GM19238 (cell line): ENCODE data around the gene PKD2.
A peak's percentile ranks its signal among the peaks of the same experiment; 100 is the strongest.

Experiments
- DNase-seq: peaks from one replicate; pipeline ENCODE4 v3.0.0; 2011; ENCODE audit warnings: low spot score; ENCODE audit not compliant: insufficient read length

Gene PKD2

DNA sequence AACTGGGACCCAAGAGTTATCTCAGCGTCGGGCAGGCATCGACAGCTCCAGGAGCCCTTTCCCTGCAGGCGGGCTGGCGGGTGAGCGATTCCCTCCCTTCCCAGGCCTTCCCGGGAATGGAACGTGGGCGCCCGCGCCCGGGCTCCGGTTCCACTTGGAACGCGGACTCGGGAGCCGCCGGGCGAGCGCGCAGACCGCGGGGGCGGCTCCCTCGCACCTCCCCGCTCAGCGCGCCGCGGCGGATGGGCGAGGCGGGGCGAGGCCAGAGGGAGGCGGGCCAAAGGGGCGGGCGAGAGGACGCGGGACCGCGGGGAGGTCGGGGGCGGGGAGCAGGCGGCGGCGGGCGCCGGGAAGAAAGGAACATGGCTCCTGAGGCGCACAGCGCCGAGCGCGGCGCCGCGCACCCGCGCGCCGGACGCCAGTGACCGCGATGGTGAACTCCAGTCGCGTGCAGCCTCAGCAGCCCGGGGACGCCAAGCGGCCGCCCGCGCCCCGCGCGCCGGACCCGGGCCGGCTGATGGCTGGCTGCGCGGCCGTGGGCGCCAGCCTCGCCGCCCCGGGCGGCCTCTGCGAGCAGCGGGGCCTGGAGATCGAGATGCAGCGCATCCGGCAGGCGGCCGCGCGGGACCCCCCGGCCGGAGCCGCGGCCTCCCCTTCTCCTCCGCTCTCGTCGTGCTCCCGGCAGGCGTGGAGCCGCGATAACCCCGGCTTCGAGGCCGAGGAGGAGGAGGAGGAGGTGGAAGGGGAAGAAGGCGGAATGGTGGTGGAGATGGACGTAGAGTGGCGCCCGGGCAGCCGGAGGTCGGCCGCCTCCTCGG lies at the start of gene PKD2:
PKD2 (plus strand) TSS at position 332 of the 818 bp plus-strand sequence; CDS start at position 431, 99 bp downstream.
- DNase-seq, result peak; percentile 78

DNA sequence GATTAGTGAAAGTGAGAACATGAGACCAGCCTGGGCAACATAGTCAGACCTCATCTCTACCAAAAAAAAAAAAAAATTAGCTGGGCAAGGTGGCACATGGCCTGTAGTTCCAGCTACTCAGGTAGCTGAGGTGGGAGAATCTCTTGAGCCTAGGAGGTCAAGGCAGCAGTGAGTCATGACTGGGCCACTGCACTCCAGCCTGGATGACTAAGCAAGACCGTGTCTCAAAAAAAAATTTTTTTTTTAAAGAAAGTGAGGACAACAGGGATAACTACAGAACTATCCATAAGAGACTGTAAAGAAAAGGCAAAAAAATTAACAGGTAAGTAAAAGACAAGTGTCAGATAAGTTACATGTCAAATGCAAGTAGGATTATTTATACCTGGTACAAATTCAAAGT lies 45.4 kb upstream of the PKD2 start:
- DNase-seq, result no peak

DNA sequence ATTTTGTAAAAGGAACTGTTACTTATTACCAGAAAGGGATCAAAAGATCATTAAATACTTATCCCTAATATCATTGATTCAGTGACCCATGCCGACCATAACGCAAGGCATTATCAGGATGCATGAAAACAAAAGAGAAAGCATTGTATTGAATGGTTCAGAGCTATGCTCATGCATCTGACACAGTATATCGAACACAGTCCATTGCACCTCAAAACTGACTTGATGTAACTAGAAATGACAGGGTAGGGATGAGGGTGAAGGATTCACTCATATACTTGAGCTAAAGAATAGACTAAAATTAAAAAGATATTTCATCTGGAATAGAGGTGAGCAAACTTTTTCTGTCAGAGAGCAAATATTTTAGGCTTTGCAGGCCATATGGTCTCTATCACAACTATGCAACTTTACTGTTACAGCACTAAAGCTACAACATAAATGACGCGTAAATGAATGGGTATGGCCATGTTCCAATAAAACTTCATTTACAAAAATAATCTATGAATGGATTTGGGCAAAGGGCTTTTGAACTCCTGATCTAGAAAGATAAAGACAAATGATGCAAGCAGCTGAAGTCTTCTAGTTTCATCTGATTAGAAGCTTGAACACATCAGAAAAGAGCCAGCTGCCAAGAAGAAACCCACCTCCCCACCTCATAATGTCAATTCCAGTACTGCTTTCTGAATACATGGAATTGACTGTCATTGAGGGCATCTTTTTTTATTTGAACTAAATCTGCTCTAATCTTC lies 44.9 kb upstream of the PKD2 start:
- DNase-seq, result no peak

DNA sequence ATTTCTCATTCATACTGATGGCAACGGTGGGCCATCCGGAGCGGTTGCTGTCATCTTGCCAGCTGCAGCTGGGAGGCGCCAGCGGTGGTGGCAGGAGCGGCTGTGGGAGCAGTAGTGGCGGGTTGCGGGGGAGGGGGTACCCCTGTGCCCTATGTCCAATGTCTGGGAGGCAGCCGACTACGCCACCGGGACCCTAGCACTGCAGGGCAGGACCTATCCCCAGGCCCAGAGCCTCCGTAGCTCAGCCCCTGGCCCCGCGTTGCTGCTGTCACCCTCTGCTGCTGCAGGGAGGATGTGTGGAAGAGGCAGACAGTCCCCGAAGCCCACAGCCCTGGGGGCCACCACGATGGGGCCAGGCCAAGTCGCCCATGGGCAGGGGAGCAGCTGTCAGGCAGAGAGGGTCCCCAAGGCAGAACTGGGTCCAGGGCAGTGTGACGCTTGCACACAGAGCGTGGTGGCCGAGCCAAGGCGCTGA lies 41.9 kb upstream of the PKD2 start:
- no peak for DNase-seq

DNA sequence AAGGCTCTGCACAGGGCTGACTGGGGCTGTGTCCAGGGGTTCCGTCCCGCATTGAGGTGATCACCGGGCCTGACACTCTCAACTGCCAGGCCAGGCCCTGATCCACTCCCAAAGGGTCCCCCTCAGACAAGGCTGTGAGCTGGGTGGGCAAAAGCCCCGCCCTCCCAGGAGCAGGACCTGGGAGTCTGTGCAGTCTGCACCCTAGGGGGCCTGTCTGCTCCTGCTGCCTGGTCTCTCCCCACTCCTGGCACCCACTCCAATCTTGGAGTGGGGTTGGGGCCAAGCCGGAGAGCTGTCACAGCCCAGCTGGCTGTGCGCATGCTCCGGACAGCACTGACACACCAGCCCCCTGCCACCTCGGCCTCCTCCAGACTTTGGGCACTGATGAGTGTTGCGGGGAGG lies 41.3 kb upstream of the PKD2 start:
- DNase-seq, result no peak

DNA sequence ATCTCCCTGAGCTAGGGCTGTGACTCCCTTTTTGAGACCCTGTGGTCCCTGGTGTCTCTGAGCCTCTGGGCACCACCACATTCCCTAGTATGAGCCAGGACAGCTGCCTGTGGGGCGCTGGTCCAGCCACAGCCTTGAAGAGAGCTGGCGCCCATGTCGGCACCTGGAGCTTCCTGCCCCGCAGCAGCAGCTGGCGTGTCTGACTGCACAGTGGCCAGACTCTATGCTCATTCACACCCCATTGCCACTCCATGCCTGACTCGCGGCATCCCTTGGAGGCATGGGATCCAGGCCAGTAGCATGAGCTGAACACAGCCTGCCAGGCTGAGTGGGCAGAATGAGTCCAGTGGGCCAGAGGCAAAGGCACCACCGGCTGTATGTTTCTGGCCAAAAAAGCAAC lies 40.2 kb upstream of the PKD2 start:
- DNase-seq, result no peak

DNA sequence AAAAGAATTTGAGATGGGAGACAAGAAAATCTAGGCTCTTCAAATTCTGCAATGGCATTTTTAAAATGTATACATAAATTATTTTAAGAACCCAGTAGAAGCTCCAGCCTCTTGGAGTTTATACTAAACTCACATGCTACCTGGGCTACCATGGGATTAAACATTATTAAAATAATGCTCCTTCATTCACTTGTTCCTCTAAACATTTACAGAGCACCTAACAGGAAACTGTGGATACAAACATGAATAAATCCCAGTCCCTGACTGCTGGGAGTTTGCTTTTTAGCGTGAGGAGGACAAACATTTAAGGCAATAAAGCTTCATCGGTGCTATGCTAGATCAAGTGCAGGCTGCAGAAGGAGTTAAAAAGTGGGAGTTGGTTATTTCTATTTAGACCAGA lies 37.3 kb upstream of the PKD2 start:
- DNase-seq, result no peak

DNA sequence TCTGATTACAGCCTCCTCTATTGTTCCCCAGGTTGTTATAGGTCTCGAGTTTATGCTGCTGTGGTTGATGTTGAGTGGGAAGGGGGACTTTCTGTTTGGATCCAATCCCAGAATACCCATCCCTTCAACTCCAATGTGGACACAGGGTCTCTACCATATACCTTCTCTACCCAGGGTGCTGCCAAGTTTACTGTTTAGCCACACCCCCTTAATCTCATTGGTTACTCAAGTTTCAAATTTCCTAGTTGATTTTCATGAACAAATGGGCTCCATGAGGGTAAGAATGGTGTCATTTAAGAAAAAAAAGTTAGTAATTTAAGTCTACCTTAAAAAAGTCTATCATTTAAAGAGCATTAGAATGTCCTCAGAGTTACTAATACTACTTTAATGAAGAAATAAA lies 35.6 kb upstream of the PKD2 start:
- DNase-seq, result no peak

DNA sequence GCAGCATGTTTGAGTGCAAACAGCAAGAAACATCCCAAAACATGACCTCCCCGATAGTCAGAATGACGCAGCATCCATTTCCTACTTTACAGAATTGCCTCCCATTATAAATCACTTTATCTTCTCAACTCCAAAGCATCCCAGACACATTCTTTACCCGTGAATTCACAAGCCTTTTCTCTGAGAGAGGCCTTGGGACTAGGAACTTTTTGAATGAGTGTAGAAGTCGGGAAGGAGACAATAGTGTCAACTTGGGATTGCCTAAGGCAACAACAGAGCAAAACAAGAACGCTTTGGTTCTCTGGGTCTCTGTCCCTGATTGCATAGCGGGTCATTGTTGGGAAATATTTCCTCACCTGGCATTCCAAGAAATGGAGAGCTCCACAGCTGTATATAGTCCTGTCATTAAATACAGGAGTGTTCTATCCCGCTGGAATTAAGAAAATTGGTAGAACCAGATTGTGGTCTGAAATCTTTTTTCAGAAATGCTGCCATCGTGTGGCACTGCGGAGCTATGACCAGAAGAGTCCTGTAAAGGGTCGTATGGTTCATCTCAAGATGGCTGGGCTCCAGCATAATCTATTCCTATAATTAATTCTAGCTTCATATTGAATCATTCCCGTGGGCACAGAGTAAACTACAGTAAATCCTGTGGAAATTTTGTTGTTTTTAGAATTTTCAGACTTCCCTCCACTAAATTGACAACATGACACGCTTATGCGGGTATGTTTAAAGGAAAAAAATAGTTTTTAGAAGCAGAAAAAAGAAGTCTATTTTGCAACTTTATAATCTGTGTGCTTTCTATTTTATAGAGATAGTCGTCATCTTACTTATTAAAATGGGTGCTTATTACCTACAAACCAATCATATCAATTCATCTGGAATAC lies 33.9 kb upstream of the PKD2 start:
- no peak for DNase-seq

DNA sequence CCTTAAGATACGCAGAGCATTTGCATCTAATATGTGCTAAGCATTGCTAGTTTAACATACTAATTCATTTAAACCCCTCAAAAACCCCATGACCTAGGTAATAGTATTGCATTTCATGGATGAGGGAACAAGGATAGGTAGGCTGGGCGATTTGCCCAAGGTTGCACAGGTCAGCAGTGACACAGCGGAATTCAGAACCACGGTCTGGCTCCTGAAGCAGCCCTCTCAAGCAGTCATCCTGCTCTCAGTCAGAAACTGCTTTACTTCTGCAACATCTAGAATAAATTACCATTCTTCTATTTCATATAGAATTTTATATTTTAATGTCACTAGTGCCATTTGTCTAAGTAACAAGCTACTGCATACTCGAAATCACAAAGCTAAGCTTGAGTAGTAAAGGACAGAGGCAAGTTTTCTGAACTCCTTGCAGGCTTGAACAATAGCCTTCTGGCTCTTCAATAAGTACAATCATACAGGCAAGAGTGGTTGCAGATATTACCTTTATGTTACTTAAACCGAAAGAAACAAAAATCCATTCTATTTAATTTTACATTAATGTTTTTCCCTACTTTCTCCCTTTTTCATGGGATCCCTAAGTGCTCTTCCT lies 32.5 kb upstream of the PKD2 start:
- no peak for DNase-seq

DNA sequence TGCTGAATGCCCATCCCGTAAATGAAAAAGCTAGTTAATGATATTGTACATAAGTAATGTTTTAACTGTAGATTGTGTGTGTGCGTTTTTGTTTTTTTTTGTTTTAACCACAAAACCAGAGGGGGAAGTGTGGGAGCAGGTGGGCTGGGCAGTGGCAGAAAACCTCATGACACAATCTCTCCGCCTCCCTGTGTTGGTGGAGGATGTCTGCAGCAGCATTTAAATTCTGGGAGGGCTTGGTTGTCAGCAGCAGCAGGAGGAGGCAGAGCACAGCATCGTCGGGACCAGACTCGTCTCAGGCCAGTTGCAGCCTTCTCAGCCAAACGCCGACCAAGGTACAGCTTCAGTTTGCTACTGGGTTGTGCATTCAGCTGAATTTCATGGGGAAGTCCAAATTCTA lies 32.0 kb upstream of the PKD2 start, which contains the start of gene SPP1:
SPP1 (plus strand) TSS at position 249 of the 400 bp plus-strand sequence. CDS start 1,182 bp downstream, outside the sequence.
- no peak for DNase-seq

DNA sequence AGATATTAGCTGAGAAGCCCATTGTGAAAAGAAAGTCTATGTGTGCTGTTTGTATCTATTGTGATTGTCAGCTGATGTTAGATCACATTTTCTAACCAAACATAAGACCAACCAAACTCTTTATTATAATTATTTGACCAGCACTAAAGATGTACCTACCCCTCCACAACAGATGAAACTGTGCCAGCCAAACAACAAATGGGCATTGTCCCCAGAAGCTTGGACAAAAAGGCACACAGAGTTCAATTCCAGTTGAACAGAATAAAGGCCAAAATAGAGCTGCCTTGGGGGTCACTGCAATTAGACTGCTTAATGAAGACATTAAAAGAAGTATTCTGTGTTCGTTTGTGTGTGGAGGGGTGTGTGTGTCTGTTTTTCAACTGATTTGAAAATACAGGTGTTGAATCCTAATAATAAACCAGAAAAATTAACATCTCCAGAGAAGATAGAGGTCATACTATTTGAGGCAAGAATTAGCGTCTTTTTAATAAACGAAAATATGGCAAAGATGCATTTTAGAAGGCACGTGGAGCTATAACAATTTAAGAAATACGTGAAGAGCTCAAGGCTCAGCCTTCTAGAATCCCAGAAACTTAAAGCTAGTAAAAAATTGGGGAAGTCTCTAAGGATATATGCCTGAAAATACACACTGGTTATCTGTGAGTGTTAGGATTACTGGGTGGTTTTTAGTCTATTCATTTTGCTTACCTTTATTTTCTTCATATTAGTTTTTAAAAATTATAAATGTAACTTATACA lies 29.7 kb upstream of the PKD2 start:
- DNase-seq, result no peak

DNA sequence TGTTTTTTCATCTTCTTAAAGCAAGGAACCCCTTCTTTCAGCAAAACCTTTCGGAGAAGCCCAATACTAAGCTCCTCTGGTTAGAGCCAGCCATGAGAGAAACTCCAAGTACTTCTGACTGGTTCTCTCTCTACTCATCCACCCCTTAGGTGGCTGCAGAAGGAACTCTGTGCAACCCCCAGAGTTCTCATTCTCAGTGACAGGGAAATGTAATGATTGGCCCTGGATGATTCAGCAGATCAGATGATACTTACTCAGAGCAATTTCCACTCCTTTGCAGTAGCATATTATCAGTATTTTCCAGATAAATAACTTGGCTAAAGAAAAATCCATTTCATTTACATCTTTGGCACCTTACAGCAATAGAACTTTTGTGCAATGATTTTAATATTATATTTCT lies 28.8 kb upstream of the PKD2 start:
- DNase-seq, result no peak

DNA sequence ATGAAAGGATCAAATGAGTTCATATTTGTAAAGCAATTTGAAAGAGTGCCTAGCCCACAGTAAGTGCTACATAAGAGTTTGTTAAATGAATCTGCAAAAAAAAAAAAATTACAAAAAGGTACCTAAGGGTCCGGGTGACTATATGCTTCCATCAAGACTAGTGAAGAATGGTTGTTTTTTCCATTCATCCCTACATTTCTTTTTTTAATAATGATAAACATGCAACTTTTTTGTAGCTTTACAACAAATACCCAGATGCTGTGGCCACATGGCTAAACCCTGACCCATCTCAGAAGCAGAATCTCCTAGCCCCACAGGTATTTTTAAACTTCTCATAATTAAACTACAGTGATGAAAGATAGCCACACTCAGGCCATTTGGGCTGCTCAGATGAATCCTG lies 27.6 kb upstream of the PKD2 start:
- DNase-seq, result no peak

DNA sequence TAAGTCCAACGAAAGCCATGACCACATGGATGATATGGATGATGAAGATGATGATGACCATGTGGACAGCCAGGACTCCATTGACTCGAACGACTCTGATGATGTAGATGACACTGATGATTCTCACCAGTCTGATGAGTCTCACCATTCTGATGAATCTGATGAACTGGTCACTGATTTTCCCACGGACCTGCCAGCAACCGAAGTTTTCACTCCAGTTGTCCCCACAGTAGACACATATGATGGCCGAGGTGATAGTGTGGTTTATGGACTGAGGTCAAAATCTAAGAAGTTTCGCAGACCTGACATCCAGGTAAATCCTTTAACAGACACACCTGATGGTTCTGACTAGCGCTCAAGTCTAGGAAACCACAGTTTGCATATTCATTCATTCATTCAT lies 25.9 kb upstream of the PKD2 start:
- no peak for DNase-seq

DNA sequence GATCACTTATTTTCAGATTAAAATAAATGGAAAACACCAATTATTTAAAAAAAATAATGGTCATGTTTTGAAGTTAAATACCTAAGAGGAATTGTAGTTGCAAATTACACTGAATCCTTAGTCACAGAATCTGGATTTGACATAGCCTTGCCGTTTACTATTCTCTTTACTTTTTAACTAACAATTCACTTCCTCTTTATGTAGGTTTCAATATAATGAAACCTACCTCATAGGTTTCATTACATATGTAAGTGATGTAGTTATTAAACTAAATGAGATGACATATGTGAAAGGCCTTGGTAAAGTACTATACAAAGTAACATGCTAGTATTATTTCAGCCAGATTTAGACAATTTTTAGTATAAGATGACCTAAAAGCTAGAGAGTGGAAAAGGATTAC lies 25.4 kb upstream of the PKD2 start:
- no peak for DNase-seq

DNA sequence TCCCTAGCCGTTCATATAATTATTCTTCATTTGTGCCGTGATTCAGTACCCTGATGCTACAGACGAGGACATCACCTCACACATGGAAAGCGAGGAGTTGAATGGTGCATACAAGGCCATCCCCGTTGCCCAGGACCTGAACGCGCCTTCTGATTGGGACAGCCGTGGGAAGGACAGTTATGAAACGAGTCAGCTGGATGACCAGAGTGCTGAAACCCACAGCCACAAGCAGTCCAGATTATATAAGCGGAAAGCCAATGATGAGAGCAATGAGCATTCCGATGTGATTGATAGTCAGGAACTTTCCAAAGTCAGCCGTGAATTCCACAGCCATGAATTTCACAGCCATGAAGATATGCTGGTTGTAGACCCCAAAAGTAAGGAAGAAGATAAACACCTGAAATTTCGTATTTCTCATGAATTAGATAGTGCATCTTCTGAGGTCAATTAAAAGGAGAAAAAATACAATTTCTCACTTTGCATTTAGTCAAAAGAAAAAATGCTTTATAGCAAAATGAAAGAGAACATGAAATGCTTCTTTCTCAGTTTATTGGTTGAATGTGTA lies 24.9 kb upstream of the PKD2 start:
- DNase-seq, result no peak

DNA sequence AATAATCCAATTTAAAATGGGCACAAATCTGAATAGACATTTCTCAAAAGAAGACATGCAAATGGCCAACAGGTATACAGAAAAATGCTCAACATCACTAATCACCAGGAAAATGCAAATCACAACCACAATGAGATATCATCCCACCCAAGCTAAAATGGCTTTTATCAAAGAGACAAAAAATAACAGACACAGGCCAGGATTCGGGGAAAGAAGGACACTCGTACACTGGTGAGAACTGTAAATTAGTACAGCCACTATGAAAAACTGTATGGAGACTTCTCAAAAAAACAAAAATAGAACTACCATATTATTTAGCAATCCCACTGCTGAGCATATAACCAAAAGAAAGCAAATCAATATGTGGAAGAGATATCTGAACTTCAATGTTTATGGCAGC lies 23.4 kb upstream of the PKD2 start:
- no peak for DNase-seq

DNA sequence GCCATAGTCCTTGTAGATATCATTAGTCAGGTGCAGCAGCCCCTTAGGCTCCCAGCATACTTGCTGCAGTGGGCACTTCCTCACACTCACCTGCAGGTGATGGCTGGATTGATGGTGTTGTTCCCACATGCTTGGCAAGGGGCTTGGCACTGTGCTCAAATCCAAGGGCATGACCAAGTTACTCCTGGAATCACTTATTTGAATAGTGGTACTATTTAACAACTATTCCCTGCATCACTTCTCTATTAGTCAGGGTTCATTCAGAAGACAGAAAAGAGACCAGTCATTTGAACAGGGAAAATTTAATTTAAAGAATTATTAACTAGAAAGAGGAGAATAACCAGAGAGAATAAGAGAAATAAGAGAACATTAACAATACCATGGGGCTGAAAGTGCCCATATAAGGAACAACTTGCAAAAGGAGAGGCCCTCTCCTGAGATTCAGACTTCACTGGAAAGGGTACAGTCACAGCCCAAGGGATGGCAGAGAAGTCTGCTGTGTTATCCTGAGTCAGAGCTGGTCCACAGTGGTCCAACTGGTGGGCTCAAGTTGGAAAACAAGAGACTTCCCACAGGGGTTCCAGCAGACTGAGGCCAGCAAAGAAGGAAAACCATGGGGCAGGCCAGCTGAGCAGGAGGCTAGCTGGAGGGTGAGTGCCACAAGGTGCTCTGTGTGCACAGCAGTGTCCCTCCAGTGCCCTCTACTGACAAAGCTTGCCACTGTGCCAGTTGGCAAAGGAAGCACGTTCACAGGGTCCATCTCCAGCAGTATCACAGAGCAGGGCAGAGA lies 22.1 kb upstream of the PKD2 start:
- DNase-seq, result no peak

DNA sequence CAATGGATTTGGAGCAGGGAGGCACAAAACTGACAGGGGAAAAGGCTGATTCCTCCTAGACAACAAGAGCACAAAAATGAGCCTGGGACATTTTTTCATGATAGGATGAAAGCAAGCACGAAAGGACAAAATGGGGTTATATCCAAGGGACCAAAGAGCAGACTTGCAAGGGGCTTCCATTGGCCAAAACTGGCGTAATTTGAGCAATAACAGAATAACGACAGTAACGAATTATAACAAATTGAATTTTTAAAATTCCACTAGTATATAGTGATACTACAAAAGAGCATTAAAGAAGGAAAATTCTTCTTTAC lies 21.6 kb upstream of the PKD2 start:
- DNase-seq, result no peak
